HCT116 (cell line): Measurements from ENCODE around the gene PRKN. TPM values are rescaled to one million over a fixed set of nuclear protein-coding genes. Genes with fewer than 3 reads are reported as not detected.

Experiments
- ATAC-seq: fragments of 200-7000 bp; cut with Tn5 transposase; 2 replicates; pipeline ENCODE4 v1.9.1; 2020; ENCODE audit warnings: mild to moderate bottlenecking, moderate library complexity
- BruUV-seq: library from RNA; stranded (reverse); fragments of 400-500 nt; replicated peaks from 2 replicates; lab custom pipeline; 2021; lab: Mats Ljungman, UMichigan
- CTCF ChIA-PET: fragments of 300-600 bp; sonication (Branson Sonifier 250); formaldehyde crosslinking; loops from one replicate; lab custom pipeline; 2021; ENCODE audit warnings: antibody characterized with exemption; lab: Charles Lee
- POLR2A ChIA-PET: fragments of 300-600, 350-600 bp; sonication (Branson Sonifier 250); formaldehyde crosslinking; loops from one replicate; lab custom pipeline; 2021; ENCODE audit warnings: antibody characterized with exemption; lab: Charles Lee
- RAD21 ChIA-PET, 2 experiments: fragments of 300-600 bp; sonication (Branson Sonifier 250); formaldehyde crosslinking; loops; one replicate each; lab custom pipeline; 2023; ENCODE audit warnings: low total read pairs in 2 of 2; ENCODE audit not compliant: uncharacterized antibody in 2 of 2, unreplicated experiment in 2 of 2, low non-redundant PET in 1 of 2; lab: Charles Lee
- DNase-seq: peaks from one replicate; pipeline ENCODE4 v3.0.0-alpha.2; 2010; ENCODE audit warnings: low read depth, low spot score
- H2AFZ ChIP-seq: fragments of 200-600 bp; shearing (Covaris generic), sonication (generic); 2 replicates; pipeline ENCODE4 v1.6.1; 2017; ENCODE audit warnings: low read depth, mixed run types, mixed read lengths, antibody characterized with exemption, low read length; ENCODE audit not compliant: poor library complexity, severe bottlenecking
- H3K27ac ChIP-seq: 2 replicates; pipeline ENCODE4 v1.5.1; 2012; ENCODE audit warnings: low read depth, low read length
- H3K27me3 ChIP-seq: fragments of 200-600 bp; sonication (generic); 2 replicates; pipeline ENCODE4 v1.6.1; 2016; ENCODE audit warnings: mixed run types, low read length, mixed read lengths; ENCODE audit not compliant: insufficient read depth
- H3K36me3 ChIP-seq, 2 experiments: fragments of 200-500 bp in 1 of 2; fragments of 200-600 bp in 1 of 2; sonication (Bioruptor generic) in 1 of 2; sonication (generic) in 1 of 2; 2 replicates each; pipeline versions ENCODE4 v1.5.1 to v1.6.1; 2014 to 2016; ENCODE audit warnings: low read length in 2 of 2, inconsistent platforms in 1 of 2, mixed read lengths in 1 of 2, mixed run types in 1 of 2; ENCODE audit not compliant: insufficient read depth in 2 of 2, control insufficient read depth in 1 of 2
- H3K4me1 ChIP-seq, 2 experiments: fragments of 200-600 bp in 1 of 2; sonication (generic) in 1 of 2; 2 replicates each; pipeline versions ENCODE4 v1.5.1 to v1.6.1; 2012 to 2017; ENCODE audit warnings: low read length in 2 of 2, inconsistent platforms in 1 of 2, mild to moderate bottlenecking in 1 of 2, mixed read lengths in 1 of 2, mixed run types in 1 of 2, moderate library complexity in 1 of 2; ENCODE audit not compliant: insufficient read depth in 2 of 2, control insufficient read depth in 1 of 2
- H3K4me2 ChIP-seq: fragments of 200-600 bp; sonication (generic); 2 replicates; pipeline ENCODE4 v1.6.1; 2017; ENCODE audit warnings: mixed run types, low read length, mixed read lengths
- H3K4me3 ChIP-seq, 2 experiments: fragments of 200-600 bp in 1 of 2; sonication (generic) in 1 of 2; replicated peaks in 1 of 2; 2 replicates each; pipeline ENCODE4 v1.5.1; 2011 to 2016; ENCODE audit warnings: low read length in 2 of 2, control low read depth in 1 of 2, low read depth in 1 of 2, mild to moderate bottlenecking in 1 of 2, mixed read lengths in 1 of 2, mixed run types in 1 of 2
- H3K79me2 ChIP-seq: fragments of 200-600 bp; sonication (generic); 2 replicates; pipeline ENCODE4 v1.6.1; 2017; ENCODE audit warnings: mild to moderate bottlenecking, mixed run types, low read length, moderate library complexity, mixed read lengths; ENCODE audit not compliant: insufficient read depth
- H3K9ac ChIP-seq: fragments of 200-600 bp; sonication (generic); 2 replicates; pipeline ENCODE4 v1.6.1; 2016; ENCODE audit warnings: low read length, mixed read lengths
- H3K9me2 ChIP-seq: fragments of 200-600 bp; sonication (generic), shearing (Covaris generic); 2 replicates; pipeline ENCODE4 v1.6.1; 2017; ENCODE audit warnings: mixed run types, mild to moderate bottlenecking, moderate library complexity; ENCODE audit not compliant: insufficient read depth
- H3K9me3 ChIP-seq, 2 experiments: fragments of 200-500 bp in 1 of 2; fragments of 200-600 bp in 1 of 2; sonication (Bioruptor generic) in 1 of 2; sonication (generic) in 1 of 2; 2 replicates each; pipeline ENCODE4 v1.6.1; 2014 to 2017; ENCODE audit warnings: low read length in 2 of 2, mixed read lengths in 2 of 2, inconsistent platforms in 1 of 2, low read depth in 1 of 2, mild to moderate bottlenecking in 1 of 2, mixed run types in 1 of 2, moderate library complexity in 1 of 2; ENCODE audit not compliant: control insufficient read depth in 1 of 2, insufficient read depth in 1 of 2
- H4K20me1 ChIP-seq: fragments of 200-600 bp; sonication (generic), shearing (Covaris generic); 2 replicates; pipeline ENCODE4 v1.6.1; 2017; ENCODE audit warnings: mixed run types, mild to moderate bottlenecking, moderate library complexity; ENCODE audit not compliant: insufficient read depth
- CBX3 ChIP-seq: IDR thresholded peaks from 2 replicates; pipeline ENCODE4 v1.6.1; 2012; ENCODE audit warnings: low read depth
- CEBPB ChIP-seq: IDR thresholded peaks from 2 replicates; pipeline ENCODE4 v1.6.1; 2012; ENCODE audit warnings: low read depth
- EGR1 ChIP-seq: IDR thresholded peaks from 2 replicates; pipeline ENCODE4 v1.6.1; 2012; ENCODE audit warnings: low read depth
- ELF1 ChIP-seq: IDR thresholded peaks from 2 replicates; pipeline ENCODE4 v1.6.1; 2012; ENCODE audit warnings: low read depth, borderline replicate concordance
- EZH2phosphoT487 ChIP-seq: fragments of 200-600 bp; IDR thresholded peaks from 2 replicates; pipeline ENCODE4 v1.6.1; 2018; ENCODE audit warnings: antibody characterized with exemption, borderline replicate concordance
- FOSL1 ChIP-seq: IDR thresholded peaks from 2 replicates; pipeline ENCODE4 v1.6.1; 2012; ENCODE audit warnings: low read depth
- JUND ChIP-seq: IDR thresholded peaks from 2 replicates; pipeline ENCODE4 v1.6.1; 2012
- POLR2A ChIP-seq: IDR thresholded peaks from 2 replicates; pipeline ENCODE4 v1.7.0; 2011; ENCODE audit warnings: borderline replicate concordance; ENCODE audit not compliant: insufficient read depth, insufficient read length; ENCODE audit errors: extremely low read depth
- POLR2AphosphoS5 ChIP-seq: IDR thresholded peaks from 2 replicates; pipeline ENCODE4 v1.6.1; 2011; ENCODE audit warnings: mild to moderate bottlenecking, low read depth, low read length, moderate library complexity
- RAD21 ChIP-seq: IDR thresholded peaks from 2 replicates; pipeline ENCODE4 v1.6.1; 2012; ENCODE audit warnings: low read depth, mild to moderate bottlenecking
- SIN3A ChIP-seq: IDR thresholded peaks from 2 replicates; pipeline ENCODE4 v1.6.1; 2012; ENCODE audit warnings: low read depth
- SP1 ChIP-seq: IDR thresholded peaks from 2 replicates; pipeline ENCODE4 v1.6.1; 2012; ENCODE audit warnings: low read depth
- SRF ChIP-seq: IDR thresholded peaks from 2 replicates; pipeline ENCODE4 v1.6.1; 2012; ENCODE audit warnings: low read depth
- TCF7L2 ChIP-seq: IDR thresholded peaks from 2 replicates; pipeline ENCODE4 v1.7.0; 2011; ENCODE audit warnings: borderline replicate concordance, inconsistent platforms; ENCODE audit not compliant: insufficient read depth, insufficient read length; ENCODE audit errors: extremely low read depth
- YY1 ChIP-seq: IDR thresholded peaks from 2 replicates; pipeline ENCODE4 v1.6.1; 2011; ENCODE audit warnings: low read length, low read depth, moderate library complexity, mild to moderate bottlenecking; ENCODE audit not compliant: insufficient replicate concordance; ENCODE audit errors: extremely low read depth
- ZFX ChIP-seq: fragments of 450-650 bp; IDR thresholded peaks from 2 replicates; pipeline ENCODE4 v1.6.1; 2017
- ZNF274 ChIP-seq: fragments of 200-500 bp; sonication (Bioruptor generic); IDR thresholded peaks from 2 replicates; pipeline ENCODE4 v1.6.1; 2014; ENCODE audit warnings: mild to moderate bottlenecking, low read depth, low read length, inconsistent platforms
- intact Hi-C: fragments of 100-400 bp; cut with micrococcal nuclease; formaldehyde crosslinking; loops from 2 replicates; pipeline ENCODE4 v1.10.0; 2022
- total RNA-seq: library from RNA; stranded (reverse); gene quantifications from one replicate; pipeline ENCODE4 v1.2.1, GENCODE V29; 2021; ENCODE audit not compliant: unreplicated experiment
- TF ChIP-seq, protein P1 (sequence below): IDR thresholded peaks from 2 replicates; pipeline ENCODE4 v1.6.1; 2011; ENCODE audit warnings: mild to moderate bottlenecking, low read length, moderate library complexity; ENCODE audit not compliant: insufficient replicate concordance; ENCODE audit errors: extremely low read depth
- TF ChIP-seq, protein P2 (sequence below): IDR thresholded peaks from 2 replicates; pipeline ENCODE4 v1.6.1; 2012
- TF ChIP-seq, protein P3 (sequence below): IDR thresholded peaks from 2 replicates; pipeline ENCODE4 v1.6.1; 2012

PRKN gene
- total RNA-seq, 1 experiment from 2014 or later: 2.6 TPM

DNA sequence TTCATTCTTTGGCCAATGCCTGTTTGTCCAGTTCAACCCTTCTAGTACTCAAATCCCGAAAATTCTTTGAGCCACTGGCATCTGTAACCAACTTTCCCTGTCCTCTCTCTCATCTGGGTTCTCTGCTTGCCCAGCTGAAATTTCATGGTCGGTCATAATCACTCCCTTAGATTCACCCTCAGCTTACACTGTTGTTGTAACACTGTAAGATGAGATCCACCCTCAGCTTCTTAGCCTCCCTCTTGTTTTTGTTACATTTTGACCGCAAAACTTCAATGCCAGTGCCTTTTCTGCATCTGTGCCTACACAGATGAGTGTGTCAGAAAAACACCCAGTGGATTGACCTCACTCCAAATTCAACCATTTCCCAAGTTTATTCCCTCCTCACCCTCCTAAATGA lies 1162.6 kb downstream of the PRKN start:
- H3K4me1 ChIP-seq: no peaks in the 10 kb centered on the region
- no peaks in the 10 kb centered on the region for H3K36me3 ChIP-seq
- H2AFZ ChIP-seq: no peak overlapping the region
- no peak overlapping the region for H3K4me3 ChIP-seq
- no peak overlapping the region for H3K9ac ChIP-seq
- no peak overlapping the region for H3K4me2 ChIP-seq
- BruUV-seq: no TSS peak
- TF ChIP-seq POLR2AphosphoS5 (no peak), ZFX (no peak), CEBPB (no peak), EZH2phosphoT487 (no peak), SP1 (no peak), ZNF274 (no peak), JUND (no peak), EGR1 (no peak), RAD21 (no peak), SIN3A (no peak), POLR2A (no peak), YY1 (no peak), SRF (no peak), ELF1 (no peak), FOSL1 (no peak), TCF7L2 (no peak), CBX3 (no peak)
- TF ChIP-seq, protein P1, sequence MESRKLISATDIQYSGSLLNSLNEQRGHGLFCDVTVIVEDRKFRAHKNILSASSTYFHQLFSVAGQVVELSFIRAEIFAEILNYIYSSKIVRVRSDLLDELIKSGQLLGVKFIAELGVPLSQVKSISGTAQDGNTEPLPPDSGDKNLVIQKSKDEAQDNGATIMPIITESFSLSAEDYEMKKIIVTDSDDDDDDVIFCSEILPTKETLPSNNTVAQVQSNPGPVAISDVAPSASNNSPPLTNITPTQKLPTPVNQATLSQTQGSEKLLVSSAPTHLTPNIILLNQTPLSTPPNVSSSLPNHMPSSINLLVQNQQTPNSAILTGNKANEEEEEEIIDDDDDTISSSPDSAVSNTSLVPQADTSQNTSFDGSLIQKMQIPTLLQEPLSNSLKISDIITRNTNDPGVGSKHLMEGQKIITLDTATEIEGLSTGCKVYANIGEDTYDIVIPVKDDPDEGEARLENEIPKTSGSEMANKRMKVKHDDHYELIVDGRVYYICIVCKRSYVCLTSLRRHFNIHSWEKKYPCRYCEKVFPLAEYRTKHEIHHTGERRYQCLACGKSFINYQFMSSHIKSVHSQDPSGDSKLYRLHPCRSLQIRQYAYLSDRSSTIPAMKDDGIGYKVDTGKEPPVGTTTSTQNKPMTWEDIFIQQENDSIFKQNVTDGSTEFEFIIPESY: no peak
- TF ChIP-seq, protein P2, sequence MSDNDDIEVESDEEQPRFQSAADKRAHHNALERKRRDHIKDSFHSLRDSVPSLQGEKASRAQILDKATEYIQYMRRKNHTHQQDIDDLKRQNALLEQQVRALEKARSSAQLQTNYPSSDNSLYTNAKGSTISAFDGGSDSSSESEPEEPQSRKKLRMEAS: no peak
- TF ChIP-seq, protein P3, sequence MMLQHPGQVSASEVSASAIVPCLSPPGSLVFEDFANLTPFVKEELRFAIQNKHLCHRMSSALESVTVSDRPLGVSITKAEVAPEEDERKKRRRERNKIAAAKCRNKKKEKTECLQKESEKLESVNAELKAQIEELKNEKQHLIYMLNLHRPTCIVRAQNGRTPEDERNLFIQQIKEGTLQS: no peak
- TF ChIP-seq, all 23 proteins: peak for 0
- ChIA-PET POLR2A (no interaction called here), CTCF (no interaction called here), RAD21 (no interaction called here)
- Histone ChIP-seq H3K9me3 (no peaks in the 10 kb centered on the region), H3K9me2 (no peaks in the 10 kb centered on the region), H4K20me1 (no peaks in the 10 kb centered on the region), H3K27me3 (peaks cover 28% of the 10 kb centered on the region), H3K79me2 (no peaks in the 10 kb centered on the region), H3K27ac (no peak overlapping the region)
- intact Hi-C loops: no loop called here
- DNase-seq: no peak
- ATAC-seq: no peak
